ENCODE measurements around the gene C17orf50.

C17orf50 gene

GRCh38 chr17:35760587-35760986 lies at the start of gene C17orf50:
TSS of gene C17orf50 (plus strand) at chr17:35760887. CDS start at chr17:35760942, 55 bp downstream.
- no peak for DNase-seq

GRCh38 chr17:35710950-35711349 lies 49.7 kb upstream of the C17orf50 start:
- DNase-seq, result no peak

- no peak for DNase-seq
These were observed 47.5 kb upstream of the C17orf50 start for GRCh38 chr17:35713069-35713728.

DNA sequence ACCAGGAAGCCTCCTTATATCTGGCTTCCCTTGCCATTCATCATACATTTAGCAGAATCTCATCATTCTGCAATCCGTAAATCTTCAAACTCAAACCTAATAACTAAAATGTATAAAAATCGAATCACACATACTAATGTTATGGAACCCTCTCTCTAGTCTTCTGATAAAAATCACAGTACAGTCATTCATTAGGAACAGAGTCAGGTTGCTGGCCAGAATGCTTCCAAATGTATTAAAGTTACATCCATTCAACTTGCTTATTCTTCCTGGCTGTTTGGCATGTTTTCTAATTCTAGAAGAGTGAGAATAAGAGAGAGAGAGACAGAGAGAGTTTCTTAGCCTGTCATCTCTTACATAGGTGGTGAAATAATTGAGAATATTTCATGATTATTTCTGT lies 45.7 kb upstream of the C17orf50 start:
- no peak for DNase-seq

DNA sequence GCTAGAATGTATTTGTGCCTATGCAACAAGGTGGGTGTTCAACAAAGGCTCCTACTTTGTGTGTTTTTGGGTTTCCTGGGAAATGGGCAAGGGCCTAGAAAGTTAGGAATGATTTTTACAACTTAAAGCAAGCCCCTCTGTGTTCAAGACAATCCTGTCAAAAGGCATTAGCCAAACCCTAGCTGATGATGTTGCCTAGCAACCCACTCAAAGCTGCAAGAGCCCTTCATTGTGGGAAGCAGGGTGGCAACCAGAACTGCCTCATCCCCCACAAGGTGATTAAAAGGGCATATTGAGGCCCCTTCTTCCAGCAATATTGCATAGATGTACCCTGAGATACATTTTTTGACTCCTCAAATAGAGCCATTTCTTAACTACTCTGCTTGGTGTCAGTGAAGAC lies 45.3 kb upstream of the C17orf50 start:
- DNase-seq, result no peak

DNA sequence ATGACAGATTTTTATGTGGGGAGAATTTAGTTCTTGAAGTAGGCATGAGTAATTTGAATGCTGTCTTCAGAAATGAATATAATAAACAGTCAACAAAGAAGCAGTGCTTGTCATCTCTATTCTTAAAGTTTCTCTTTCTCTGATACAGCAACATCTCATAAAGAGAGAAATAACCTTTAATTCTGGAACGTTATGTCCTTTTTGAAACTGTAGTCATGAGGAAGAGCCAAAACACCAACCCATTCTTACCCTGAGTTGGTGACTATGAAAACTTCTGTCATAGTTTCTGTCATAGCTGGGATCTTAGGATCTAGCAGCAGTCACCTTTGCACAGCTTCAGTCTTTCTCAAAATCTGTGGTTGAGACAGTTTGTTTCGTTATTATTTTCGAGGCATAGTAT lies 44.5 kb upstream of the C17orf50 start:
- DNase-seq, result no peak

- no peak for DNase-seq
These were observed 43.7 kb upstream of the C17orf50 start for GRCh38 chr17:35716897-35717465.

DNA sequence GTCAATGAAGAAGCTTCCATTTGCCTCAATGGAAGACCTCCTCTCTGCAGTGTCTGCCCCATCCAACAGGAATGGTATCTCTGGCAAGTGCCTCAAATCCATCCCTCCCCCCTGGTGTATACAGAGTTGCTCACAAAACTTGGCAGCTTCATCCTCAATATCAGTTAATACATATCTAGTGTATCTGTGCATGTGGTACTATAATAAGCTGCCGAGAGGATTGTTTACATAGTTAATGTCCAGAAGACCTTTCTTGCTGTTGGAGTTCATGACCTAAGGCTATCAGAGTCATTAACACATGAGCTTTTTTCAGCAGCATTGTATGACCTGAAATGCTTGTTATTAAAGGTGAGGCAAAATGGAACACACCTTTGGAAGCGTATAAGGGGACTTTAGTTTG lies 43.2 kb upstream of the C17orf50 start:
- no peak for DNase-seq

GRCh38 chr17:35723735-35724134 lies 37.0 kb upstream of the C17orf50 start:
- no peak for DNase-seq

- no peak for DNase-seq
These were observed 35.6 kb upstream of the C17orf50 start for GRCh38 chr17:35725058-35725457.

DNA sequence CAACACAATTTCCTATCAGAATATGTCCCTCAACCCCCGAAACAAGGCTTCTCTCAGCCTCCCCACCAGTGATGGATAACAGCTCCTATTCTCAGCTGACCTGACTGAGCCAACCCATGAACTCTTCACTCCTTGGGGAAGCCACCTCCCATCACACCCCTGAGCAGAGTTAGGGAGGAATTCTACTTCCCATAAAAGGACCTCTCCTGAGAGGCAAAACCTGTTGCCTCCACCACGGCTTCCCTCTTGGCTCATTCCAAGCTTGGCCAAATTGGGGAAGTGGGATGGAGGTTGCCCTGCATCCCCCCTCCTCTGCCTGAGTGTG lies 34.9 kb upstream of the C17orf50 start:
- DNase-seq, result no peak

DNA sequence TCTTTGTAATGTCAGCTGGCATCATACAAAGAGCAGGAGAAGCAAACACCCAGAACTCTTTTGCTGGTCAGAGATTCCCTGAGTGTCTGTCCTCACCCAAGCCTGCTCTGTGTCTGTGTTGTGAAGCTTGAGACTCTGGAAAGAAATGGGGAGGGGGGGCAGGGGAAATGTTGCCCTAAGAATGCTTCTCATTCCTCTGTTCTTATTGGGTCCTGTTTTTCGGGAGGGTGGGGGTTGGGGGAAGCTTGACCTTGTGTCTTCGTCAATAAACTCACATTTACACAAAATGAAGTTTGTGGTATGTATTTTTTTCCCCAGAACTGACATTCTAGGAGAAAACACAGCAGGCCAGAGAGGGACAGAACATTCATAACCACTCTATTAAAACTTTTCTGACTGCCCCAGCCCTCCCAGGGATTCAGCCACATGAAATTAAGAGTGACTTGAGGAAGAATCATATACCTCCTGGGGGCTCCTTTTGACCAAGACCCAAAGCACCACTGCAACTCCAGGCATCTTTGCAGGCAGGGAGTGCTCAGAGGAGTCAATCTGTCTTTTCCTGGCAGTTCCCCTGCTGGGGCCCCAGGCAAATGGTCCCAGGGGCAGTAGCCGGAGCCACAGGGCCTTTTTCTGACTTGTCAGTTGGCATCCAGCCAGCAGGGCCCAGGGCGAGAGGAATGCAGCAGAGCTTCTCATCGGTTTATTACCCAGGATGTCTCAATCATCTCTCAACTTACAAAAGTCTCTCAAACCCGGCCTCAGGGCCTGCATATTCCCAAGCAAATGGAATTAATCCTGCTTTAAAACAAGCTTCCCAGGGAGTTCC lies 34.3 kb upstream of the C17orf50 start:
- no peak for DNase-seq

DNA sequence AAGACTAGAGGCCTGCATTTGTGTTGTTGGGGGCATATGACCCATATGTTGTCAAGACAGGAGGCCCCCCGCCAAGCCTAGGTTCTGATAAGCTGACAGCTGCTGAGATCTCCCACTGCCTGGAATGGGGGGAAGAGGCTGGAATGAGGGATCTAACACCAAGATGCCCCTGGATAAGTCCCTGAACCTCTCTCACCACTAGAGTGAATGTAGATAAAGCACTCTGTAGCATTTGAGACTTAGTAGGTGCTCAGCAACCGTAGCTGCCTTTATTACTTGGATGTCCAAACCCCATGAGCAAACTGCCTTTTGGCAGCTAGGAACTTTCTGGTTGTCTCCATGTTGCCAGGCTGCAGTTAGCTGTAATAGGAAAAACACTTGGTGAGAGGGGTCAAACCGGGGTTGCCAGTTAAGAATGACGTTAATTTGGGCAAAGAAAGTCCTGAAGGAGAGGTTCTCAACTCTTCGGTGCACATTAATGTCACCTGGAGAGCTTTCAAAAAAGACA lies 33.7 kb upstream of the C17orf50 start:
- DNase-seq, result no peak

DNA sequence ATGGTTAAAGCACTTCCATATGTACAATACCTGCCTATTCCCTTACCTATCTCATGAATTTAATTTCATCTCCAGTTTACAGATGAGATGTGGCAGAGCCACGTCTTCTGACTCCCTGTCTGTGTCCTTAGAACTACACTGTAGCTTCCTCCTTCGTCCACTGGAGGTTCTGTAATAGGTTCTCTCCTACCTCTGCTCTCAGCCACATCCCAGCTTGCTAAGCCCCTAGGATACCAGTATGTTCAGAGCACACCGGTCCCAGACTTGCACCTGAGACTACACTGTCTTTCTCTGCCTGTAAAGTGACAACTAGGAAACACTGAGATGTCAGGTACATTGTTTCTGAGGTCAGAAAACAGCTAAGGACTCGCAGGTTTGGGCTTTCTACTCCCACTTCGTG lies 33.1 kb upstream of the C17orf50 start:
- no peak for DNase-seq

GRCh38 chr17:35728551-35728950 lies 32.1 kb upstream of the C17orf50 start:
- DNase-seq, result no peak

DNA sequence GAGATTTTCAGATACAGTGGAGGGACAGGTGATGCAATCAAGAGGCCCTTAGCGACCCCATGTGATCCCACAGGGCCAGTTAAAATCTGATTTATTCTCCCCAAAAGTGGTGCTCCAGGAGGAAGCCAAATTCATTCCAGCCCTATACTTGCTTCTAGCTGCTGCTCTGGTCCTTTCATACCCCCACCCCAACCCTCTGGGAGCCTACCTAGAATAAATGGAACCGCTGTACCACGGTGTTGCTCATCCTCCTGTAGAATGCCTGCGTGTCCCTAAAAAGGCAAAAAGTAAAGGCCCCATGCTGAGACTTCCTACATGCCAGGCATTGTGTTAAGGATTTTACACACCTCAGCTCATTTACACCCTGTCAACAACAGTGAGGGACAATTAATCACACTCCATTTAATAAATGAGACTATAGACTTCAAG lies 31.3 kb upstream of the C17orf50 start:
- no peak for DNase-seq

DNA sequence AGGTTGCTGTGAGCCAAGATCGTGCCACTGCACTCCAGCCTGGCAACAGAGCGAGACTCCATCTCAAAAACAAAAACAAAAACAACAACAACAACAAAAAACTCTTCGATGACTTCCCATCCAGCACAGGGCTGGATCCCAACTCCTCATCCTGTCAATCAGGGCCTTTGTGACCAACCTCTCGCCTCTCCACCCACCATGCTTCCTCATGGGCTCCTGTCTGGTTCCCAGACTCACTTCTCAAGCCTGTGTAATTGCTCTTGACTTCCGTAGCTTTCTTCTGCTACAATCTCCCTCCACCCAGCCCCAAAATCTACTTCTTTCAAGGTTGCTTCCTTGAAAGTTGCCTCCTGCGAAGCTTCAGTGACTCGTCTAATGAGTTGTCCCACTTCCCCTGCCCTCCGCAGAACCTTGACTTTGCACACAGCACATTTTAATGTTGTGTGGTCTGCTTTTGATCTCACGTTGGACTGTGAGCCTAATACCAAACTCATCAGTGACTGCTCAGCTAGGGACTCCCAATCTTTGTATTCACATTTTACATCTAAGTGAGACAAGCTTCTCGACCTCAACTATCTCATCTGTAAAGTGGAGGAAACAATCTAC lies 30.2 kb upstream of the C17orf50 start:
- no peak for DNase-seq

GRCh38 chr17:35731239-35731916 lies 29.3 kb upstream of the C17orf50 start, which contains the start of gene RASL10B:
TSS of gene RASL10B (plus strand) at chr17:35731639. CDS start at chr17:35735185, 3,546 bp downstream.
- DNase-seq, result peak; percentile 58 to 61

DNA sequence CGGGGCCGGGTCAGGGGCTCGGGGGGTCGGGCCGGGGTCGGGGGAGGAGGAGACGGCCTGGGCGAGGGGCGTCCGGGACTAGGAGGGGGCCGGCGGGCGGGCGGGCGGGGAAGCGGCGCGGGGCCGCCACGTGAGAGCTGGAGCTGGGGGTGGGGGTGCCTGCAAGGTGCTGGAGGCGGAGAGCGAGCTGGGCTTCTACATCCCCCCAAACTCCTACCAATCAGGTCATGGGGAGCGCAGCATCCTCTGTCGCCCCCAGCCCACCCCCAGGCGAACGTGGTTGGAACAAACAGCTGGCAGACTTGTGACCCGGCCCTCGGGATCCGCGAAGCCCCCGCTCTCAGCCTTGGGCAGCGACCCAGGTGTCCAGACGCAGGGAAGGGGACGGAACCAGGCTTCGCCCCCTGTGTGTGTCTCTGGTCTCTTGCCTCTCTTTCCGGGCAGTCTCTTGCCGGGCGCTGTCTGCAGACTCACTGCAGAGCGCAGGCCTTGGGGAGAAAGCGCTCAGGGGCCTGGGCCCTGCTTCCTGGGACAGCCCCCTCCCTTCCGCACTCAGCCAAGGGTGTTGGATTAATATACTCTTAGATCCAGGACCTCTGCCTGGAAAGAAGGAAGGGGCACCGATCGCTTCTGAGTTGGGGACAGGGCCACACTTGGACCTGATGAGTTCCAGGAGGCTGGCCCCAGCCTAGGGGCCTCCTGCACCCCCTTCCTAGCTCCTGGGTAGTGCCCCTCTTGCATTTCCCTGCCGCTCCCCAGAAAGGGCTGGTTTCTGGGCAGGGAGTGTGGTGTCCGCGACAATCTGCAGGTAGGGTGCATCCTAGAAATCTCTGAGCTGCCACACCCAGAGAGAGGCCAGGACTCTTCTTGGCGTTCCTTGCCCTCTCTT lies 28.5 kb upstream of the C17orf50 start:
- no peak for DNase-seq

- DNase-seq, result no peak
These were observed 27.9 kb upstream of the C17orf50 start for GRCh38 chr17:35732806-35733136.

DNA sequence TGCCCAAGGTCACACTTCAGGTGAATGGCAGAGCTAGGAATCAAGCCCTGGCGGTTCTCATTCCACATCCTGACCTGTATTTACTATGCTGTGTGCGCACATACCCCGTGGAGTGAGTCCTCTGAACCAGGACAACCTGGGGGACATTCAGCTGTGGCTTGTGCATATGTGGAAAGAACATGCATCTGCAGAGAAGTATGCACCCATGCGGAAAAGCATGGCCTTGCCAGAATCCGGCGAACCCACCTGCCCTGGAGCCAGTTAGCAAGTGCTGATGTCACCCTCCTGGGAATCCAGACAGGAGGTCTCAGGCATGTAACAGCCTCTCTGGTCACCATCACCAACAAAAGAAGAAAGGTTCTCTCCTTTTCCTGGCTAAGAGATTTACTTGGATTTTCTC lies 27.3 kb upstream of the C17orf50 start:
- no peak for DNase-seq

DNA sequence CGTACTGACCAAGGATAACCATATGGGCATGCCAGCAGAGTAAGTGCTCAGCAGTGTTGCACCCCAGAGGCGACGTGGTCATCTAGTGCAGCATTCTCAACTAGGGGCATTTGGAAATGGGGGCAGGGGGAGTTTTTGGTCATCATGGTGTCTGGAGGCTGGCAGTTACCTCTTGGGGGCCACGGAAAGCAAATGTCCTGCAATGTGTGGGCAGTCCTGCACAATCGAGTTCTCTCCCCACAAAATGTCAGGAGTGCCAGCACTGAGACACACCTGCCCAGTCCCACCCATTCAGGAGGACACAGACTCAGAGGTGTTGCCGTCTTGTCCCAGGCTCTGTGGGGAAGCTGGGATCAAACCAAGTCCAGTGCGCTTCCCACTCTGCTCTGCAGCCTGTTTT lies 26.3 kb upstream of the C17orf50 start:
- no peak for DNase-seq
